Stimulated activated CD4-positive, alpha-beta T cell treated with anti-CD3 and anti-CD28 coated beads, Interleukin-2, amount 100 ng/mL, for 24 hours (primary cell): ENCODE data around the gene GLIPR1.
"Not testable (repeated sequence)": the region's sequence is repeated elsewhere in the genome, so short reads cannot be mapped to it uniquely, and the experiment has no call there.

ENCODE experiments used
- DNase-seq, 2 donors: peaks; one replicate each; pipeline ENCODE4 v3.0.0-alpha.2; 2020

Gene GLIPR1

DNA sequence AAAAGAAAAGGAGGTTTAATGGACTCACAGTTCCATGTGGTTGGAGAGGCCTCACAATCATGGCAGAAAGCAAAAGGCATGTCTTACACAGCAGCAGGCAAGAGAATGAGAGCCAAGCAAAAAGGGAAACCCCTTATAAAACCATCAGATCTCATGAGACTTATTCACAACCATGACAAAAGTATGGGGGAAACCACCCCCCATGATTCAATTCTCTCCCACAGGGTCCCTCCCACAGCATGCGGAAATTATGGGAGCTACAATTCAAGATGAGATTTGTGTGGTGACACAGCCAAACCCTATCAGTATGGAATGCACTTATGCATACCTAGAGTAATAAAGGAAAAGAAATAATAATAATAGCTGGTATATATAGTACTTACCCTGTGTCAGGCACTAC lies 4.5 kb upstream of the GLIPR1 start:
- DNase-seq: peak; percentile 34 to 42

DNA sequence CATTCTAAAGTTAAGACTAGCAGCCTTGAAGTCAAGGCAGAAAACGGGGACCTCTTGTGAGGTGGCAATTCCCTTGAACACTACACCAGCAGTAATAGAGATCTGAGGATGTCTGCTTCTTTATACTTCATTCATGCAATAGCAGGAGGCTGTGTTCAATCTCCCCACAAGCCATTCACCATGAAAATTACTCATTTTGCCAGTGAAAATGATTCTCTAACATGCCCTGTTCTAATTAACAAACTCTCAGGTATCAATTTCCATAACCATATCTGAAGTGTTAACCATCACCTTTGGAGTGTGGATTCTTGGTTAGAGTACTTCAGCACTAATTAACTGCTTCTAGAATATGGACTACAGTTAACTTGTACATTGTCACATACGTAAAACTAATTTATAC lies 3.4 kb upstream of the GLIPR1 start:
- DNase-seq: no peak

DNA sequence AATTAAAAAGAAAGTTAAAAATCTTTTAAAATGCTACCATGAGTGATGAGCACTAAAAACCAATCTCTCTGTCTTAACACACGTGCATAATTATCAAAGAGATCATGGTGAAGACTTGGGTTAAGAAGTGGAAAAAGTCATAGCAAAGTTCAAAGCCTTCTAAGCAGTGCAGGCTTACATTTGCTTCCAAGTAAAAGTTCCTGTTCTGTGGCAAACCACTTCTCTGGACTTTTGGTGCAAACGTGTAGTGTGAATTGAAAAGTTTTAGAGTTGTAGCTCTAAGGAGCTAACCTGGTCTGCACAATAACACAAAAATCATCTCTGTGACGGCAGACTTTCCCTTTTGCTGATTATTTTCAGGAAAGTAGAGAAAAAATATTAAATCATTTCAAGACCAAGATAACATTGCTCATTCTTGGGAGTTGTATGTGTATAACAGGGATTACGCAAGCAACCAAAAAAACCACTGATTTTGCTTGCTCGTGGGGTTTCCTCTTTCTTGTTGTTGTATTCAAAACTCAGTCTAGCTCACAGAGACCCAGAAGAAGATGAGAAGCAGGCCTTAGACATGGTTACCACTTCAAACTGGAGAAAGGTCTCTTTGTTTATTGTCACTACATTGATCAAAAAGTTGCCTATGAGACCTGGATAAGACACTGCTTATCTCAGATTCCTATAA lies 2.3 kb upstream of the GLIPR1 start:
- DNase-seq: no peak

DNA sequence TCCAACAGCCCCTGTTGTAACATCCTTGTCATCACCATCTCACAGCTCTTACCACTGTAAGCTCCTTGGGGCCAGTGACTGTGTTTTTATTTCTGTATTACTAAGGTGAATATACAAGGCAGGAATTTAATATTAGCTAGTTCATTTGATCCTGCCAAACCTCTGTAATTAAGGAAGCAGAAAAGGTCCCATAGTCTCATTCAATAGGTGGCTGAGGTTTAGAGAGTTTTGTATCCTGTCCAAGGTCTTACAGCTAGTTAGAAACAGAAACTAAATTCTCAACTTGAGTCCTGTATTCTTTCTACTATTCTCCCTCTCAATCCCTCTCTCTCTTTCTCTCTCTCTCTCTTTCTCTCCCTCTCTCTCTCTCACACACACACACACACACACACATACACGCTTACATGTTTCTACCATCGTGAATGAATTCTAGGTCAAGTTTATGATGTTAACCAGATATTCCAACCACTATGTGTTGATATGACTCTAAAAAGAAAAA lies 543 bp upstream of the GLIPR1 start:
- DNase-seq: no peak

DNA sequence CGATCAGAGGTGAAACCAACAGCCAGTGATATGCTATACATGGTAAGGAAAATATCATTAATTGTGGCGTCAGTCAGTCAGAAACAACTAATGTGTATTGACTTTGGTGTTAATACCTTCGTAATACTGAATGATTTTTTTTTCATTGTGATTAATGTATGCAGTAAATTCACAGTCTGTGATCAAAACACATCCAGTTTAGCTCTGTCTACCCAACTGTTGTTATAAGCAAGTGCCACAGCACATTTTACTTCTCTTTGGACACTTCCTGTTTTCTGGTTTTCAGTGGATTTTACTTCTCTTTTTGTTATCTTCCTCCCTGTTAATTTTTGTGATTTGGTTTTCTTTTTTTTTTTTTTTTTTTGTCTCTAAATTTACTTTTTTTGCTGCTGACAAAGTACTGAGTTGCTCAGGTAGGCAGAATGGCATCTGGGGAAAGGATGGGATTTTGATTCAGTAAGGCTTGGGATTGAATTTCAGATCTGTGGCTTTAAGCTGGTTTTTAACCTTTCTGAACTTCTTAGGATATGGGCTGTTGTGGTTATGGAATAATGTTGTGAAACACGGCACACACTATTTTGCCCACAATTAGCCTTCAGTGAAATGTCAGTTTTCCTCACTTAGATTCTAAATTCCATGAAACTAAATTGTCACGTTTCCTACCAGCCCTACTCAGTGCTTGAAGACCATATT lies 604 bp downstream of the GLIPR1 start:
- DNase-seq: no peak

DNA sequence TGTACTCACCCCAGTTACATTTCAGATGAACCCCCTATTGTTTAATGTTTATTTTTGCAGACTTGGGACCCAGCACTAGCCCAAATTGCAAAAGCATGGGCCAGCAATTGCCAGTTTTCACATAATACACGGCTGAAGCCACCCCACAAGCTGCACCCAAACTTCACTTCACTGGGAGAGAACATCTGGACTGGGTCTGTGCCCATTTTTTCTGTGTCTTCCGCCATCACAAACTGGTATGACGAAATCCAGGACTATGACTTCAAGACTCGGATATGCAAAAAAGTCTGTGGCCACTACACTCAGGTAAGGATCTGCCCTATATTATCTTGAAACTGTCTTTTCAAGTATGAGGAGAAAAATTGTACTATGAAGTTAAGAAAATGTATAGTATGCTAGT lies 1.2 kb downstream of the GLIPR1 start:
- DNase-seq: no peak

DNA sequence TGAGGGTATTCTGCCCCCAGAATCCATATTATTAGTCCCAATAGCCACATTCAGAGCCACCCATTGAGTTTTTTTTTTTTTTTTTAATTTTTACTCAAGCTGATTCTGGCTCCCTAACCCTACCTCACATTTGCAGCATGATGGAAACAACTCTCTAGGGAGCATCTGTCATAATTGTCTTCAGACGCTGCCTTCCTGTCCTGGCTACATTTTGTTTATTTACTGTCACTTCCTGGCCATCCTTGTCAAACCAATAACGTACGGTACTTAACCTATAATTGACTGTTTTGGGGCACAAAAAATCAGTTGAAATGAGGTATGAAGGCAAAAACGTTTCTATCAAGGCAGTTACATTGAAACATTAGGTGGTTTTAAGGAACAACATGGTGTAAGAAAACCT lies 2.1 kb downstream of the GLIPR1 start:
- no peak for DNase-seq

DNA sequence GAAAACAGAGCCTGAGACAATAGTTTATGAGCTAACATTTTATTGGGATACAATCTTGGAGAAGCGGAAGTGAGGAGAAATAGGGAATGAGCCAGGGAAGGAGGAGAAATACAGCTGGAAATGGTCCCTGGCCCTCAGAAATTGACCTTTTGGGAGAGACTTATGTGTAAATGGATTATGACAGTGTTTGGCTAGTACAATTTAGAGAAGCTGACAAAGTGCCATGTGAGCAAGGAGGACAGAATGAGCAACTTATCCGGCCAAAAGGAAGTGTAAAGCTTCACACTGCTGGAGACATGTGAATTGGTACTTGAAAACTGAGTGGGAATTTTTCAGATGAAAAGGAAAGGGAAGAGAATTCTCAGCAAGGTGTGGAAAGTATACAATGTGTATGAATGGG lies 2.9 kb downstream of the GLIPR1 start:
- no peak for DNase-seq

DNA sequence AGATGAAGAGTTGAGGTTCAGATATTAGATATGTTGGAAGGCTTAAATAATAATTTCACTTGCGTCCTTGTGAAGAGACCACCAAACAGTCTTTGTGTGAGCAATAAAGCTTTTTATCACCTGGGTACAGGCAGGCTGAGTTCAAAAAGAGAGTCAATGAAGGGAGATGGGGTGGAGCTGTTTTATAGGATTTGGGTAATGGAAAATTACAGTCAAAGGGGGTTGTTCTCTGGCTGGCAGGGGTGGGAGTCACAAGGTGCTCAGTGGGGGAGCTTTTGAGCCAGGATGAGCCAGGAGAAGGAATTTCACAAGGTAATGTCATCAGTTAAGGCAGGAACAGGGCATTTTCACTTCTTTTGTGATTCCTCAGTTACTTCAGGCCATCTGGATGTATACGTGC lies 3.9 kb downstream of the GLIPR1 start:
- DNase-seq: not testable (repeated sequence)

DNA sequence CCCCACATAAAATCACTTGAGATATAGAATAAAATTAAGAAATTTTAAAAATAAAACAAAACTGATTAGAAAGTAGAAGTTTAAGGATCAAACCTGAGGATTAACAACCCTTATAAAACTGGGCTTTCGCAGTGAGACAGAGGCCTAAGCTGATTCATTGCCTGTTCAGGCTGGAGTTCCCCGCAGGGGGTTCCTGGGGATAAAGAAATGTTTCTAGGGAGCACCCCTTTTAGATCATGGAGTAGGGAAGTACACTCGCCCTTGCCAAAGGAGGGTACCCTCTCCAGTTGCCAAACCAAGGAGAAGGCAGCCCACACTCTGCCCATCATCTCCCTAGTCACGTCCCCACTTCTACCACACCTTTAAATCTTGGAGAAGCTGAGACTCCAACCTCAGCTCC lies 6.8 kb downstream of the GLIPR1 start:
- no peak for DNase-seq

DNA sequence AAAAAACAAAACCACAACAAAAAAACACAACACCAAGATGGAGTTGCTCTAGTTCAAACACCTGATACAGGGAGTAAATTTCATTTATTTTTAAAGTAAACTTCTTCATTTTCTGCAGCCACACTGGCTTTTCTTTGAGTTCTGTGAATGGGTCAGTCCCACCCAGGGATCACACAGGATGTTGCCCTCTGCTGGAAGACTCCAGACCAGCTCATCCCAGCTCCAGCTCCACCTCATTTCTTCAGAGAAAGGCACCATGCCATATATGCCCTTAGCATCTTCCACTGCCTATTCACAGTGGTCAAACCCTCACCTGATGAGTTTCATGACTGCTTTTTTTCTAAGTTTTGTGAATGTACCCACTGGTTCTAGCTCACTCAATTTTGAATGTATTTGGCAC lies 8.0 kb downstream of the GLIPR1 start:
- DNase-seq: no peak

DNA sequence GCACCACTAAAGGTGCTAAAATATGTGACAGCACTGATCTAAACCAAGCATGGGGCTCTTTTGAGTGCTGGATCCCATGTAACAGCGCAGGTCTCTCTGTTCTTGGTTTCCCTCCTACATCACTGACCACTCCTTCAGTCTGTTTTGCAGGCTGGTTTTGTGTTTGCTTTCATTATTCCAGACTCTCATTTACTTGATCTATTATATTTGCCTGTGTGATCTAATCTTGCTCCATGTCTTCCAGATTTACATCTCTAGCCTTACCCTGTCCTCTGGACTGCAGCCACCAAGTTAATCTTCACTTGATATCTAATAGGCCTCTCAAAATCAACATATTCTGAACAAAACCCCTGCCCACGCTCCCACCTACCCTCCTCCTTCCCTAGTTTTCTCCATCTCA lies 8.6 kb downstream of the GLIPR1 start:
- no peak for DNase-seq

DNA sequence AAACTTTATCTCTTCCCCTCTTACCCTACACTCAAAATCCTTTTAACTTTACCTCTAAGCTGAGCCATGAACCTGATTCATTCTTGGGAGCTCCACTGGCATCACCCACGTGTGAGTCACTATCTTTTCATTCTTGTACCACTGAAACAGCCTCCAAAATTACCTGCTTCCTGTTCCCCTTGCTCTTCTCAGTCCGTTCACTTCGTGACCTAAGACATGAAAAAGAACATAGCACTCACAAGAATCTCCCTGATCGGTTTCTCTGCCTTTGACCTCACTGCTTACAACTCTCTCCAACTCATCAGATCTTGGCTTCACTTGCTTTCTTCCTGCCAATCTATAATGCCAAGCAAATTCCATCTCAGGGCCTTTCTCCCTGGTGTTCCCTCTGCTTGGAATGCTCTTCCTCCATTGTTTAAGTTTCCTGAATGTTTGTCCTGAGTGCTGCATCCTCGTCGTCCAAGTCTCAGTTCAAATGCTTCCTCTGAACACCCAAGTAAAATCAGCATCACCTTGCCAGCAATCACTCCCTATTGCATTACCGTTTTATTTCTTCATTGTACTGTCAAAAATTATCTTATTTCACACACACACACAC lies 9.2 kb downstream of the GLIPR1 start:
- DNase-seq: peak; percentile 25 to 35

DNA sequence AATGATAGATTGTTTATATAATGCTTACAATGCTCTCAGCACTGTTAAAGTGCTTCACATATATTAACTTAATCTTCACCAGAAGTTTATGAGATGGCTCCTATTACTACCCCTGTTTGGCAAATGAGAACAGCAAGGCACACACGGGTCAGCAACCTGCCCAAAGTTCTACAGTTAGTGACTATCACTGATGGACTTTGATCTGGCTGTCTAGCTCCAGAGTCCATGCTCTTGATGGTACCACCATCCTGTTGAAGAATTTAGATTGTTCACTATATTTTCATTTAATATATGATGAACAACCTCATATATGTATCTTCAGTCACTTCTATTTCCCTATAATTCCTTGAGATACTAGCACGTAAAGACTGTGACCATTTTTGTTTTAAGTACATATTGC lies 10.6 kb downstream of the GLIPR1 start:
- DNase-seq: no peak

DNA sequence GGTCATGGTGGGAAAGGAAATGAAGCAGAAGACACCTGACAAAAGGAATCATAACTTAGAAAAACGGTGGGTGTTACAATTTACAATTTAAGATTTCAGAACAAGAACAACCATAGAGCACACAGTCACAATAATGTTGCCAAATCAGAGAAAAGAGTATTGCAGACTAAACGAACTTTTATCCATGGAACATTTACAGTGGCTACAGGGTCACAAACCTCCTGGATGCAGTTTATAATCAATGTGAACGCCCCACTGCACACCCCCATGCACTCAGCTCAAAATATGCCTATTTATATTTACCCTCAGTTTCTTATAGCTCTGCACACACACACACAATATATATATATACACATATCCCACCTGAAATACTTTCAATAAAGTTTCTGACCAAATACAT lies 22.9 kb downstream of the GLIPR1 start:
- DNase-seq: no peak

DNA sequence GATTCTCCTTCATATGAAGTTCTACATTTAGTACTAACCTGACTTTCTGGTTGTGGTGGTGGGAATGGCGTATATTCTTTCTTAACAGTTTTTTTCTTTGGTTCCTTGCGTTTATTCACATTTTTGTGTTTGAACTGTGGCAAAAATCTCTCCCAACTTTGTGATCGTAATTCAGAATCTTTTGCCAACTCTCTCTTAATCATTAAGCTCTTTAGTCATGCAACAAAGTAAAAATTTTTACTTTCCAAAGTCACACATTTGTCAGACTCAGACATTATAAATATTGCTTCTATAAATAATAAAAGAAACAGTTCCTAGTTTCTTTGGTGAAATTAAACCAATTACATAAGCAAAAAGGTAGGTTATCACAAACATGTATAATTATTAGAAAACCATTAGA lies 23.3 kb downstream of the GLIPR1 start:
- no peak for DNase-seq

DNA sequence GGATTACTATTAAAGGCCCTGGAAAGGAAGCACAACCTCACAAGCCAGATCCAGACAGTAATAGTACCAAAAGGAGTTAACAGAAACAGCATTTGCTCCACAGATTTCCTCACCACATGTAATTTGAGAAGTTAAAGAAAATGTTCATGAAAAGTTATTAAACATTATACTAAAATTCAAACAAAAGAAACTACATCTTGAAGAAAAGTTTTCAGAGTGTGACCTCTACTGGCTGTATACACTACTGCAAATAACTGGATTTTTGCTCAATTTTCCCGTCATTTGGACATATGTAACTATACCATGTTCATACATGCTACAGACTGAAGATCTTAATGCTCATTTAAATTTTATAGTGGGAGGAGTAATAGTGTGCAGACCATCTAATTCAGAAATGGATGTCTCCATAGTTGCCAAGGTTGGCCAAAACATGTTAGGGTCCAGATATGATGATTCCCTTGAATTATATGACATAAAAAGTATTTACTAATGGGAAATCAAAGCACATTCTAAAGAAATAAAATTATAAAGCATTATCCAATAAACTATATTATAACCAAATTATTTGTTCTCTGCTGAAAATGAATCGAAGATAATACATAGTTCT lies 25.3 kb downstream of the GLIPR1 start:
- DNase-seq: no peak

DNA sequence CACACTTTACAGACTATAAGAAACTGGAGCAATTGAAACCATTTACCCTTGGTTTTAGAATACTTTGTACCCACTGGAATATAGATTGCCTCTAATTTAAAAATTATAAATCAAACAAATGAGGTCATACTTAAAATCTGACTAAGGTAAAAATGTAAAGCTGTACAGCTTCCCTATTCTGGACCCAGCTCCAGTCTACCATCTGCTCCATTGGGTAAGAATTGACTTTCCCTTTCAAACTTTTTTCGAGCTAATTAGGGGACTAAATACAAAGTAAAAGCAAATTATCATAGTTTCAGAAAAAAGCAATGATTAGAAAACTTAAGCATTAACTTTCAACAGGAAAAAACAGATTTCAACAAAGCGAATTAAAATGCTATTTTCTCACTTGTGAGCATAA lies 26.5 kb downstream of the GLIPR1 start:
- DNase-seq: no peak

DNA sequence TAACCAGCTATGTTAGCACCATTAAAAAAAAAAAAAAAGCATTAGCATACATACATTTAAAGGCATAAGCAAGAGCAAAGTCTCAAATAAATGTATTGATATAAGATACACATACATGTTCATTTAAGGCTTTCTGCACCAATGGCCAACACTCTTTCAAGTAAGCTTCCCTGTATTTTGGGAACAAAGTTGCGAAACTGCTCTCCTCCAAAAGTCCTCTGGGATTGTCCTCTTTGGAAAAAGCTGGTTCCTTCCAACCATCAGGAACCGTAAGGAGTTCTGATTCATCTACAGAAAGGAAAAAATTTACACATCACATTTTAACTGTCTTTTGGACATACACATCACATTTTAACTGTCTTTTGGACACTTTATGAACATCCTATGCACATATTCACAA lies 27.6 kb downstream of the GLIPR1 start:
- DNase-seq: no peak

DNA sequence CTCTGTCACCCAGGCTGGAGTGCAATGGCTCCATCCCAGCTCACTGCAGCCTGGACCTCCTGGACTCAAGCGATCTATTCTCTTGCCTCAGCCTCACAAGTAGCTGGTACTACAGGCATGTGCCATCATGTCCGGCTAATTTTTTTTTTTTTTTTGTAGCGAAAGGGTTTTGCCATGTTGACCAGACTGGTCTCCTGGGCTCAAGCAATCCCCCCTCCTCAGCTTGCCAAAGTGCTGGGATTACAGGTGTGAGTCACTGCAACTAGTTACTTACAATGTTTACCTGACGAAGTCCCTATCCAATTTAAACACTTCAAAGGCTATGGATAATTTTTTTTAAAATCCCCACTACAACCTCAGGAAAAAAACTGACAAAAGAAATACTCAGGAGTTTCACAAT lies 29.1 kb downstream of the GLIPR1 start:
- DNase-seq: no peak

DNA sequence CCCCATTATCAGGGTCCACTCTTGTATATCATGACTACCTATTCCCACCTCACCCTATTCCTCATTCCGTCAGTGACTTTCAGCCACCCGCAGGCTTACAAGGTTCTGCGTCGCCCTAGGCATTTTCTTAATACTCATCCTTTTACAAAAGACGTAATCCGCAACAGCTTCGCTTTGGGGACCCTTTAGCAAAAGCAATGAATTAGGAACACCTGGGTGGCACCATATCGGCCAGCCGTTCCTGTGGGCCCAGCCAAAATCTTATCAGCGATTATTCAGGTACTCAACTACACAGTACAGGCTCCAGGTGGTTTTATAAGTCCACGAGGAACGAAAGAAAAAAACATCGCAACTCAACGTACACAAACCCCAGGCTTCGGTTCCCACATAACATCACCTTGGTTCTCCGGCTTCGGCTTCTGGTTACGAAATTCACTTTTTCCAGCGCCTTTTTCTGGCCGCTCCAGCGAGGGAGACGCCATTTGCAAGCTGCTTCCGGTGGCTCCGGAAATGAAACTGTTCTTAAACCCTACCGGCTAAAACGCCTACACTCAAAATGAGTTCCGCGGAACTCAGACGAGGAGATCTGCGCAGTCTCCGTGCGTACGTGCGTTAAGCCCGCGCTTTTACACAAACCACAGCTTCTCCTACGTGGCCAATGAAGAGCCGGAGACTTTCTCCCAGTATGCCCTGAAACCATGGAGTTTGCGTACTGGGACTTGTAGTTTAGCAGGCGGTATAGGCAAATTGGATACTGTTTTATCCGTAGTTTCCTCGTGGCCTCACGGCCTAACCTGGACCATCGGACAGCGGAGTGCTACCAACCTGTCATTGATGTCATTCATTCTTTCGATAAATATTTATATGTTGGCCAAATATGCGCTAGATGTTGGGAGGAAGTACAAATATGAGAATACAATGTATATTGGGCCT lies 30.8 kb downstream of the GLIPR1 start, which contains the start of gene KRR1:
KRR1 (minus strand) TSS at position 494 of the 933 bp plus-strand sequence; CDS start at position 482, 12 bp downstream.
- peak; percentile 85 to 89 for DNase-seq

DNA sequence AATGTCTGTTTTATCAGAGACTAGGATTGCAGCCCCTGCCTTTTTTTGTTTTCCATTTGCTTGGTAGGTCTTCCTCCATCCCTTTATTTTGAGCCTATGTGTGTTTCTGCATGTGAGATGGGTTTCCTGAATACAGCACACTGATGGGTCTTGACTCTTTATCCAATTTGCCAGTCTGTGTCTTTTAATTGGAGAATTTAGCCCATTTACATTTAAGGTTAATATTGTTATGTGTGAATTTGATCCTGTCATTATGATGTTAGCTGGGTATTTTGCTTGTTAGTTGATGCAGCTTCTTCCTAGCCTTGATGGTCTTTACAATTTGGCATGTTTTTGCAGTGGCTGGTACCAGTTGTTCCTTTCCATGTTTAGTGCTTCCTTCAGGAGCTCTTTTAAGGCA lies 40.7 kb downstream of the GLIPR1 start:
- not testable (repeated sequence) for DNase-seq

DNA sequence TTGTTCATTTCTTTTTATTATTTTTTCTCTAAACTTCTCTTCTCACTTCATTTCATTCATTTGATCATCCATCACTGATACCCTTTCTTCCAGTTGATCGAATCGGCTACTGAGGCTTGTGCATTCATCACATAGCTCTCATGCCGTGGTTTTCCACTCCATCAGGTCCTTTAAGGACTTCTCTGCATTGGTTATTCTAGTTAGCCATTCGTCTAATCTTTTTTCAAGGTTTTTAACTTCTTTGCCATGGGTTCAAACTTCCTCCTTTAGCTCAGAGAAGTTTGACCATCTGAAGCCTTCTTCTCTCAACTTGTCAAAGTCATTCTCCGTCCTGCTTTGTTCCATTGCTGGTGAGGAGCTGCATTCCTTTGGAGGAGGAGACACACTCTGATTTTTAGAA lies 41.6 kb downstream of the GLIPR1 start:
- not testable (repeated sequence) for DNase-seq
